H9 (cell line): Measurements from ENCODE around the gene NSD1. TPM values are rescaled to one million over a fixed set of nuclear protein-coding genes. Genes with fewer than 3 reads are reported as not detected.

Source experiments
- DNase-seq: peaks from one replicate; pipeline ENCODE4 v3.0.0-alpha.2; 2017
- H2AFZ ChIP-seq: one replicate; pipeline ENCODE4 v1.6.1; 2013; ENCODE audit warnings: mild to moderate bottlenecking, low read length, control low read depth, moderate library complexity
- H2AK5ac ChIP-seq: 2 replicates; pipeline ENCODE4 v1.6.1; 2013; ENCODE audit warnings: low read length, control low read depth, mixed read lengths; ENCODE audit not compliant: insufficient read length
- H2BK120ac ChIP-seq: one replicate; pipeline ENCODE4 v1.6.1; 2013; ENCODE audit warnings: low read depth, mild to moderate bottlenecking, low read length, control low read depth, inconsistent platforms; ENCODE audit not compliant: poor library complexity, severe bottlenecking
- H2BK12ac ChIP-seq: 2 replicates; pipeline ENCODE4 v1.6.1; 2013; ENCODE audit warnings: low read length, control low read depth, mixed read lengths, low read depth; ENCODE audit not compliant: insufficient read length
- H2BK15ac ChIP-seq: 2 replicates; pipeline ENCODE4 v1.6.1; 2013; ENCODE audit warnings: low read depth, low read length, control low read depth
- H2BK20ac ChIP-seq: one replicate; pipeline ENCODE4 v1.6.1; 2013; ENCODE audit warnings: low read depth, mild to moderate bottlenecking, low read length, control low read depth, inconsistent platforms; ENCODE audit not compliant: poor library complexity, severe bottlenecking
- H2BK5ac ChIP-seq: 2 replicates; pipeline ENCODE4 v1.6.1; 2013; ENCODE audit warnings: low read length, control low read depth, mixed read lengths; ENCODE audit not compliant: insufficient read length
- H3K14ac ChIP-seq: 2 replicates; pipeline ENCODE4 v1.6.1; 2013; ENCODE audit warnings: low read length, control low read depth; ENCODE audit not compliant: insufficient read depth
- H3K18ac ChIP-seq: 2 replicates; pipeline ENCODE4 v1.6.1; 2013; ENCODE audit warnings: low read depth, mild to moderate bottlenecking, mixed read lengths, low read length, control low read depth; ENCODE audit not compliant: insufficient read length
- H3K23ac ChIP-seq: 2 replicates; pipeline ENCODE4 v1.6.1; 2013; ENCODE audit warnings: low read length, control low read depth, mixed read lengths, low read depth; ENCODE audit not compliant: insufficient read length
- H3K23me2 ChIP-seq: 2 replicates; pipeline ENCODE4 v1.6.1; 2013; ENCODE audit warnings: low read depth, mild to moderate bottlenecking, mixed read lengths, low read length, control low read depth; ENCODE audit not compliant: insufficient read length, poor library complexity, severe bottlenecking
- H3K27ac ChIP-seq: 2 replicates; pipeline ENCODE4 v1.5.1; 2013; ENCODE audit warnings: low read length, control low read depth, mixed read lengths, low read depth; ENCODE audit not compliant: insufficient read length
- H3K27me3 ChIP-seq: 2 replicates; pipeline ENCODE4 v1.6.1; 2013; ENCODE audit warnings: low read length, control low read depth, inconsistent platforms; ENCODE audit not compliant: insufficient read depth
- H3K4ac ChIP-seq: 2 replicates; pipeline ENCODE4 v1.6.1; 2013; ENCODE audit warnings: low read depth, mild to moderate bottlenecking, control low read depth, inconsistent platforms, low read length, moderate library complexity
- H3K4me1 ChIP-seq: 2 replicates; pipeline ENCODE4 v1.6.1; 2013; ENCODE audit warnings: low read length, control low read depth, inconsistent platforms; ENCODE audit not compliant: insufficient read depth
- H3K4me2 ChIP-seq: 2 replicates; pipeline ENCODE4 v1.6.1; 2013; ENCODE audit warnings: low read length, control low read depth, mixed read lengths; ENCODE audit not compliant: insufficient read length, insufficient read depth
- H3K56ac ChIP-seq: 2 replicates; pipeline ENCODE4 v1.6.1; 2013; ENCODE audit warnings: low read depth, mild to moderate bottlenecking, mixed read lengths, low read length, control low read depth; ENCODE audit not compliant: insufficient read length
- H3K79me1 ChIP-seq: 2 replicates; pipeline ENCODE4 v1.6.1; 2013; ENCODE audit warnings: low read depth, mild to moderate bottlenecking, moderate library complexity, low read length, control low read depth, inconsistent platforms; ENCODE audit not compliant: insufficient read depth, poor library complexity, severe bottlenecking
- H3K79me2 ChIP-seq: 2 replicates; pipeline ENCODE4 v1.6.1; 2013; ENCODE audit warnings: low read length, control low read depth, inconsistent platforms; ENCODE audit not compliant: insufficient read depth
- H3K9ac ChIP-seq: 2 replicates; pipeline ENCODE4 v1.6.1; 2013; ENCODE audit warnings: low read length, control low read depth, mixed read lengths; ENCODE audit not compliant: insufficient read length; ENCODE audit errors: extremely low read depth
- H3K9me3 ChIP-seq: one replicate; pipeline ENCODE4 v1.6.1; 2013; ENCODE audit warnings: low read depth, low read length, inconsistent platforms; ENCODE audit not compliant: control insufficient read depth
- H3T11ph ChIP-seq: one replicate; pipeline ENCODE4 v1.6.1; 2013; ENCODE audit warnings: mild to moderate bottlenecking, low read length, control low read depth, inconsistent platforms
- H4K20me1 ChIP-seq: one replicate; pipeline ENCODE4 v1.6.1; 2013; ENCODE audit not compliant: control insufficient read depth, insufficient read length, insufficient read depth
- H4K5ac ChIP-seq: 2 replicates; pipeline ENCODE4 v1.6.1; 2013; ENCODE audit warnings: low read depth, mild to moderate bottlenecking, mixed read lengths, low read length, control low read depth; ENCODE audit not compliant: insufficient read length
- H4K8ac ChIP-seq: replicated peaks from 2 replicates; pipeline ENCODE4 v1.6.1; 2013; ENCODE audit warnings: low read length, control low read depth, mixed read lengths, low read depth; ENCODE audit not compliant: insufficient read length
- H4K91ac ChIP-seq: 2 replicates; pipeline ENCODE4 v1.6.1; 2013; ENCODE audit warnings: low read depth, mild to moderate bottlenecking, moderate library complexity, mixed read lengths, low read length, control low read depth; ENCODE audit not compliant: insufficient read length
- H3K27ac Mint-ChIP-seq, 3 experiments: 2 replicates in 2 of 3; 3 replicates in 1 of 3; pipeline ENCODE4 v1.8.0; 2020 to 2021; ENCODE audit warnings: mixed read lengths in 3 of 3, mild to moderate bottlenecking in 1 of 3, moderate library complexity in 1 of 3
- H3K27me3 Mint-ChIP-seq: 2 replicates; pipeline ENCODE4 v1.8.0; 2021; ENCODE audit warnings: low read depth, mild to moderate bottlenecking, moderate library complexity, mixed read lengths
- H3K36me3 Mint-ChIP-seq, 3 experiments: 2 replicates in 2 of 3; 3 replicates in 1 of 3; pipeline ENCODE4 v1.8.0; 2020 to 2021; ENCODE audit warnings: low read depth in 3 of 3, mixed read lengths in 3 of 3; ENCODE audit not compliant: insufficient read depth in 1 of 3
- H3K4me1 Mint-ChIP-seq, 2 experiments: 2 replicates each; pipeline ENCODE4 v1.8.0; 2020; ENCODE audit warnings: mixed read lengths in 2 of 2
- H3K4me3 Mint-ChIP-seq, 2 experiments: 2 replicates in 1 of 2; 3 replicates in 1 of 2; pipeline ENCODE4 v1.8.0; 2020 to 2021; ENCODE audit warnings: mild to moderate bottlenecking in 2 of 2, mixed read lengths in 2 of 2, moderate library complexity in 1 of 2
- H3K9me3 Mint-ChIP-seq, 2 experiments: 2 replicates in 1 of 2; 3 replicates in 1 of 2; pipeline ENCODE4 v1.8.0; 2020; ENCODE audit warnings: mild to moderate bottlenecking in 2 of 2, mixed read lengths in 2 of 2, moderate library complexity in 1 of 2
- WGBS: extraction: QIAGEN DNeasy Blood & Tissue Kit; methylation state at CpG from one replicate; pipeline ENCODE4 v1.1.7; 2013; ENCODE audit warnings: missing lambda C conversion rate, low lambda C conversion rate, mixed read lengths; ENCODE audit not compliant: insufficient read length; ENCODE audit errors: extremely low coverage; 5-methylcytosine and 5-hydroxymethylcytosine counted together
- total RNA-seq: library from RNA; stranded (reverse); gene quantifications from 2 replicates; pipeline ENCODE4 v1.2.1, GENCODE V29; 2021
- TF ChIP-seq, protein P1 (sequence below): fragments of 200-600 bp; sonication (generic); conservative IDR thresholded peaks from 3 replicates; pipeline ENCODE4 v1.8.0; 2021; ENCODE audit warnings: antibody characterized with exemption, mild to moderate bottlenecking

NSD1 gene
- total RNA-seq, 1 experiment from 2014 or later, result 213 TPM

DNA sequence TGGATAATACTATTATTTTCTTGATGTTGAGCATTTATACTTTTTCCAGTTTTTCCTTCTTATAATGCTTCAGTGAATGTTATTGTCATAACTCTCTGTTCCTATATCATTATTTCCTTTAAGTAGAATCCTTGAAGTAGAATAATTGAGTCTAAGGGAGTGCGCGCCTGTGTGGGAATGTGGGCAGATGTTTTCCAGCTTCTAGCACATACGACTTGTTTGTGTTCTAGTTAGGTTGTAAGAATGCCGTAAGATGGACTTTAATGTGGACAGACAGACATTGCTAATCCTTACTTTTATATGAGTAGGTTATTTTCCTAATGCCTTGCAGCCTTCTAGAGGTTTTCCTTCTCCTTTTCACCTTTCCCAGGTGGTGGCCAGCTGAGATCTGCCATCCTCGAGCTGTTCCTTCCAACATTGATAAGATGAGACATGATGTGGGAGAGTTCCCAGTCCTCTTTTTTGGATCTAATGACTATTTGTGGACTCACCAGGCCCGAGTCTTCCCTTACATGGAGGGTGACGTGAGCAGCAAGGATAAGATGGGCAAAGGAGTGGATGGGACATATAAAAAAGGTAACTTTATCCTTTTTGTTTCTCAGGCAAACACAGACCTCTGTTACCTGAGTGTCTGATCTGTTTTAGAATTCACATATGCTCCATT is 135.8 kb downstream of the NSD1 start:
- Histone ChIP-seq H3K4me2 (no peak overlapping the region), H2AFZ (no peak overlapping the region), H4K20me1 (no peaks in the 10 kb centered on the region), H3K4me1 (no peaks in the 10 kb centered on the region), H2BK15ac (no peak overlapping the region), H3K4ac (no peak overlapping the region), H2AK5ac (no peak overlapping the region), H3K9ac (no peak overlapping the region), H3K9me3 (no peaks in the 10 kb centered on the region), H2BK20ac (no peak overlapping the region), H3K79me2 (no peaks in the 10 kb centered on the region; the same call in 1 of the 2 replicates), H3K79me1 (no peaks in the 10 kb centered on the region), H4K91ac (no peak overlapping the region), H3T11ph (no peak overlapping the region), H4K8ac (no peak overlapping the region), H3K56ac (no peak overlapping the region), H3K23me2 (no peaks in the 10 kb centered on the region), H2BK120ac (no peak overlapping the region), H3K18ac (no peak overlapping the region), H3K14ac (no peak overlapping the region), H2BK5ac (no peak overlapping the region), H3K27ac (no peak overlapping the region), H3K27me3 (no peaks in the 10 kb centered on the region), H3K23ac (no peak overlapping the region), H2BK12ac (no peak overlapping the region), H4K5ac (no peak overlapping the region)
- Mint-ChIP-seq H3K4me1 (no peaks in the 10 kb centered on the region), H3K27ac (peak overlapping the region; percentile 5 to 67 (median 14); a peak in 3 of 7 replicates), H3K4me3 (no peak overlapping the region), H3K9me3 (no peaks in the 10 kb centered on the region), H3K36me3 (peaks cover 30 to 97% (median 92%) of the 10 kb centered on the region in 3 experiments; a peak in 6 of 7 replicates), H3K27me3 (no peaks in the 10 kb centered on the region)
- no peak for DNase-seq
- TF ChIP-seq, protein P1, sequence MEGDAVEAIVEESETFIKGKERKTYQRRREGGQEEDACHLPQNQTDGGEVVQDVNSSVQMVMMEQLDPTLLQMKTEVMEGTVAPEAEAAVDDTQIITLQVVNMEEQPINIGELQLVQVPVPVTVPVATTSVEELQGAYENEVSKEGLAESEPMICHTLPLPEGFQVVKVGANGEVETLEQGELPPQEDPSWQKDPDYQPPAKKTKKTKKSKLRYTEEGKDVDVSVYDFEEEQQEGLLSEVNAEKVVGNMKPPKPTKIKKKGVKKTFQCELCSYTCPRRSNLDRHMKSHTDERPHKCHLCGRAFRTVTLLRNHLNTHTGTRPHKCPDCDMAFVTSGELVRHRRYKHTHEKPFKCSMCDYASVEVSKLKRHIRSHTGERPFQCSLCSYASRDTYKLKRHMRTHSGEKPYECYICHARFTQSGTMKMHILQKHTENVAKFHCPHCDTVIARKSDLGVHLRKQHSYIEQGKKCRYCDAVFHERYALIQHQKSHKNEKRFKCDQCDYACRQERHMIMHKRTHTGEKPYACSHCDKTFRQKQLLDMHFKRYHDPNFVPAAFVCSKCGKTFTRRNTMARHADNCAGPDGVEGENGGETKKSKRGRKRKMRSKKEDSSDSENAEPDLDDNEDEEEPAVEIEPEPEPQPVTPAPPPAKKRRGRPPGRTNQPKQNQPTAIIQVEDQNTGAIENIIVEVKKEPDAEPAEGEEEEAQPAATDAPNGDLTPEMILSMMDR, result no peak
- no CpG with 5 or more reads among the region's 7 CpGs for WGBS
